GM18870 (cell line): ENCODE results near the gene HSFX3.
A peak's percentile ranks its signal among the peaks of the same experiment; 100 is the strongest.
"Not testable (repeated sequence)": the region's sequence is repeated elsewhere in the genome, so short reads cannot be mapped to it uniquely, and the experiment has no call there.

Source experiments
- ATAC-seq: cut with Tn5 transposase; IDR thresholded peaks from one replicate; pipeline ENCODE4 v1.9.1; 2021; ENCODE audit warnings: moderate library complexity; ENCODE audit not compliant: unreplicated experiment

Gene HSFX3

GRCh38 chrX:149518236-149518635, 31.5 kb downstream of the HSFX3 start:
- ATAC-seq = no peak

GRCh38 chrX:149517308-149517707, 32.4 kb downstream of the HSFX3 start:
- ATAC-seq = no peak

- ATAC-seq = no peak
Observed at GRCh38 chrX:149516604-149517003, 33.1 kb downstream of the HSFX3 start.

- ATAC-seq = no peak
Observed at GRCh38 chrX:149515954-149516602, 33.6 kb downstream of the HSFX3 start.

- no peak for ATAC-seq
Observed at GRCh38 chrX:149513825-149514428, 35.8 kb downstream of the HSFX3 start.

- peak; percentile 79 for ATAC-seq
Observed at GRCh38 chrX:149512225-149512885, 37.4 kb downstream of the HSFX3 start.

GRCh38 chrX:149511081-149511480, 38.6 kb downstream of the HSFX3 start:
- no peak for ATAC-seq

- peak; percentile 37 for ATAC-seq
Observed at GRCh38 chrX:149510386-149510785, 39.3 kb downstream of the HSFX3 start.

GRCh38 chrX:149508467-149508866, 41.3 kb downstream of the HSFX3 start:
- no peak for ATAC-seq

GRCh38 chrX:149506349-149506748, 43.4 kb downstream of the HSFX3 start:
- ATAC-seq = no peak

GRCh38 chrX:149505671-149506070, 44.1 kb downstream of the HSFX3 start:
- no peak for ATAC-seq

- ATAC-seq = peak; percentile 52
Observed at GRCh38 chrX:149504915-149505651, 44.6 kb downstream of the HSFX3 start, which contains the start of gene IDS. Gene IDS, minus strand, starts transcription at chrX:149505306. Its CDS starts 169 bp downstream, at chrX:149505137.

- ATAC-seq = peak; percentile 39
Observed at GRCh38 chrX:149504226-149504914, 45.4 kb downstream of the HSFX3 start.

GRCh38 chrX:149503446-149503845, 46.3 kb downstream of the HSFX3 start:
- peak; percentile 87 for ATAC-seq

GRCh38 chrX:149502923-149503322, 46.8 kb downstream of the HSFX3 start:
- ATAC-seq = not testable (repeated sequence)

- no peak for ATAC-seq
Observed at GRCh38 chrX:149499766-149500165, 50.0 kb downstream of the HSFX3 start.

- no peak for ATAC-seq
Observed at GRCh38 chrX:149498767-149499166, 51.0 kb downstream of the HSFX3 start.
